ENCODE results near the gene CRACR2B. TPM values are rescaled to one million over a fixed set of nuclear protein-coding genes. Genes with fewer than 3 reads are reported as not detected.

Gene CRACR2B
- total and polyA plus RNA-seq, 3 experiments from 2014 or later: 2.4 to 3.6 TPM; not detected in 1

DNA sequence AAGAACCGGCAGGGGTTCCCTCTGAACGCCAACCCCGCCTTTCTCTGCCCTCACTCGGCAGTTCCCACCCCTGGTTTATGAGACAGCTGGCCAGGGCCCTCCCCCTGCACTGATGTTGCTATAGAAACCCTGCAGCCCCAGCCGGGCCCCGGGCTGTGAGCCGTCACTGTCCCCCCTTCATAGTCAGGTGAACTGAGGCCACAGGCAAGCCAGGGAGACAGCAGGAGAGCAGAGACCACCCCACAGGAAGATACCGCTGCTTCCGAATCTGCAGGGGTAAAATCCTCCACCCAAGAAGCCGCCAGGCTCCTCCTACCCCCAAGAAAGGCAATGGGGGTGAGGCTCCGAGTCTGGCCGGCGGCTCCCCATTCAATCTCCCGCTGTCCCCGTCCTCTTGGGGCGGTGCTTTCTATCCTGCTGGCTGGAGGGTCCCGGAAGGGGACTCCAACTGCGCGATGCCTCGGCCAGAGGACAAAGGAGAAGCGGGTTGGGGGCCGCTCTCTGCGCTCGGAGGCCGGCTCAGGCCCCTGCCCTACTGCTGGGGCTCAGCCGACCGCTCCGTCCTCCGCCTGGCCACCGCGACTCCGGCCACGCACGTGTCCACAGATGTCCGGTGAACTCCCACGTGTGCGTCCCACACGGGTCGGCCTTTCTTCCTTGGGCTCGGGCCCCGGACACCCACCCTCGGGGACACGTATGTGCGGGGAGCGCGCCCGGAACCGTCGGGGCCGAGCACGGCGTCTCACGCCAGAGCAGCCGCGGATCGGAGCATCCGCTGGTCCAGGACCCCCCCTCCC, 30.2 kb upstream of the CRACR2B start:
- Histone ChIP-seq H3K27me3 (ENCODE audit: insufficient read depth, low read length, poor library complexity, severe bottlenecking) (no peaks in the 10 kb centered on the region), H3K36me3 (ENCODE audit: insufficient read depth, low read length) (peaks cover 4% of the 10 kb centered on the region), H3K4me1 (ENCODE audit: insufficient read depth, low read length) (peaks cover 25% of the 10 kb centered on the region), H3K9me3 (ENCODE audit: low read length) (no peaks in the 10 kb centered on the region), H3K4me3 (ENCODE audit: low read length) (peak overlapping the region; percentile 92), H3K27ac (ENCODE audit: low read depth, low read length) (peak overlapping the region; percentile 86)
- DNase-seq: peak; percentile 77 to 93 (median 81)
- no peaks in the 10 kb centered on the region for H3K27me3 Mint-ChIP-seq
- CTCF ChIA-PET: interaction anchor here (1.3 kb wide), 1 partner anchor 71 kb away, joined by 3 read pairs; no protein-coding TSS in a partner anchor
- POLR2A ChIA-PET: interaction anchor here (0.6 to 2.5 kb wide), 5 partner anchors 11 to 284 kb away, joined by 3 to 8 read pairs (median 6); partner anchors contain the start of genes PNPLA2, RPLP2 and TALDO1
- H3K4me3 Mint-ChIP-seq: peak overlapping the region; percentile 91 to 94 (median 92)
- H3K27ac Mint-ChIP-seq: peak overlapping the region; percentile 87 to 98 (median 95)
- H3K9me3 Mint-ChIP-seq: no peaks in the 10 kb centered on the region
- H3K36me3 Mint-ChIP-seq: peaks cover 0 to 14% (median 0%) of the 10 kb centered on the region in 3 donors
- H3K4me1 Mint-ChIP-seq: peaks cover 12 to 26% (median 14%) of the 10 kb centered on the region in 3 donors

DNA sequence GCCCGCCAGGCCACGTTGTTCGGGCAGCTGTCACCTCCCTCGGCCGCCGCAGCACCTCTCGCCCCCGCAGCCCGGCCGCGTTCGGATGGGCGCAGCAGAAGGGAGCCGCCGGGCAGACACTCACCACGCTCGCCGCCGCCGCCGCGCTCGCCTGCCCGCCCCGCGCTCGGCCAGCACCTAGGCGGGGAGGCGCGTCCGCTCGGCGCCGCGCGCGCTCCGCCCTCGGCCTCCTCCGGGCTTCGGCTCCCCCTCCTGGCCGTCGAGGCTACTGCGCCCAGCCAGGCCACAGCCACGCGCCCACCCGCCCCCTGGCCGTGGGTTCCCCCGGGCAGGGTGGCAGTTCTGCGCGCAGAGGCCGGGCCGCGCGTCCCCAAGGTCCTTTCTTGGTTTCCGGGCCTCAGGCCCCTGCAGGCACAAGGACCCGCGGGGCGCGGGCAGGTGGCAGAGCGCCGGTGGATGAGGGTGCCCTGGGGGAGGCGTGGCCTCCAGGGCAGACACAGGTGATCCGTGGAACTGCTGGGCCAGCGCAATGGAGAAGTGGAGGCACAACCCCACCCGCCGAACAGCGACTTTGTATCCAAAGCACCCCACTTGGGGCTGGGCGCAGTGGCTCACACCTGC, 29.5 kb upstream of the CRACR2B start, which contains the start of gene SLC25A22:
Gene SLC25A22 (minus strand): TSS at position 189 of the 621 bp plus-strand sequence. CDS start 3,275 bp downstream, outside the sequence.
- H3K4me3 Mint-ChIP-seq: peak within 1 kb of the TSS; percentile 91 to 94 (median 92)
- no peaks in the 10 kb centered on the region for H3K9me3 ChIP-seq (ENCODE audit: low read length)
- H3K27me3 Mint-ChIP-seq: no peaks in the 10 kb centered on the region
- peak; percentile 76 to 88 (median 82) for DNase-seq
- H3K27me3 ChIP-seq (ENCODE audit: insufficient read depth, low read length, poor library complexity, severe bottlenecking): no peaks in the 10 kb centered on the region
- peaks cover 25% of the 10 kb centered on the region for H3K4me1 ChIP-seq (ENCODE audit: insufficient read depth, low read length)
- H3K27ac Mint-ChIP-seq: peak within 1 kb of the TSS; percentile 87 to 98 (median 95)
- no peaks in the 10 kb centered on the region for H3K9me3 Mint-ChIP-seq
- peak within 1 kb of the TSS; percentile 92 for H3K4me3 ChIP-seq (ENCODE audit: low read length)
- peaks cover 4% of the 10 kb centered on the region for H3K36me3 ChIP-seq (ENCODE audit: insufficient read depth, low read length)
- H3K36me3 Mint-ChIP-seq: peaks cover 0 to 13% (median 0%) of the 10 kb centered on the region in 3 donors
- ChIA-PET CTCF (interaction anchor here (0.7 to 1.3 kb wide), 4 partner anchors 21 to 102 kb away, joined by 3 to 4 read pairs (median 4); partner anchors contain the start of genes PNPLA2 and TMEM80), POLR2A (interaction anchor here (0.7 to 1.5 kb wide), 3 partner anchors 21 to 218 kb away, joined by 3 to 6 read pairs (median 4); partner anchors contain the start of genes PNPLA2 and TALDO1)
- H3K4me1 Mint-ChIP-seq: peaks cover 12 to 26% (median 14%) of the 10 kb centered on the region in 3 donors
- H3K27ac ChIP-seq (ENCODE audit: low read depth, low read length): peak within 1 kb of the TSS; percentile 86

DNA sequence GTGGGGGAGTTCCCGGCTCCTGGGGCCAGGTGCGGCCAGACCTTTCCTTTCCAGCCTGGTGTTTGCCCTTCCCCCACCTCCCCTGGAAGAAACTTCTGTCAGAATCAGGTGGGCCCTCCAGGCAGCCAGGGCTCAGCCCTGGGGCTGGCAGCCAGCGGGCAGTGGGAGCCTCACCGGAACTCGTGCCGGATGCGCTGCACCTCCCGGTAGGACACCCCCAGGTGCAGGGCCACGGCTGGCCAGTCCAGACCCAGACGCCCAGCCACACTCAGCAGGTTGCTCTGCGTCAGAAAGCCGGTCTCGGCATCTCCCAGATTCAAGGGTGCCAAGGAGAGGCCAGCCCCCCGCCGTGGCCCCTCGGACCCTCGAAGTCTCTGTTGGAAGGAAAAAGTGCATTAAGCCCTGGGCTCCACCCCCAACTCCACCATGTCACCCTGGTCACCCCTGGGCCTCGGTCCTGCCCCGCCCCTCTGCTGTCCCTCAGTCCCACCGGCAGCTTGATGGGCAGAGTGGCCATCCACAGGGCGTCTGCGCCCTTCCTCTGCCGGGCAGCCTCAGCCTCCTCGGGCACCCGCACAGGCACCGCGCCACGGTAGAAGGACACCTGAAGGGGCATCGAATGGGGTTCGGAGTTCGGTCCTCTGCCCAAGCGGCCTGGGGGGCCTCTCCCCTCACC, 27.9 kb upstream of the CRACR2B start:
- Histone ChIP-seq H3K4me1 (ENCODE audit: insufficient read depth, low read length) (peaks cover 34% of the 10 kb centered on the region), H3K27ac (ENCODE audit: low read depth, low read length) (no peak overlapping the region), H3K9me3 (ENCODE audit: low read length) (no peaks in the 10 kb centered on the region), H3K4me3 (ENCODE audit: low read length) (no peak overlapping the region), H3K27me3 (ENCODE audit: insufficient read depth, low read length, poor library complexity, severe bottlenecking) (no peaks in the 10 kb centered on the region), H3K36me3 (ENCODE audit: insufficient read depth, low read length) (no peaks in the 10 kb centered on the region)
- Mint-ChIP-seq H3K27me3 (no peaks in the 10 kb centered on the region), H3K36me3 (peaks cover 0 to 4% (median 0%) of the 10 kb centered on the region in 3 donors), H3K4me3 (peak overlapping the region in 2 of 7 donors; percentile 66 to 74), H3K27ac (peak overlapping the region in 1 of 8 donors; percentile 56), H3K4me1 (peaks cover 12 to 28% (median 14%) of the 10 kb centered on the region in 3 donors), H3K9me3 (no peaks in the 10 kb centered on the region)
- no peak for DNase-seq
- ChIA-PET POLR2A (interaction anchor here (1.3 kb wide), 2 partner anchors 19 kb away, joined by 3 to 6 read pairs; partner anchors contain the start of gene PNPLA2), CTCF (interaction anchor here (1.2 to 1.3 kb wide), 2 partner anchors 19 to 24 kb away, joined by 3 to 4 read pairs; partner anchors contain the start of gene PNPLA2)

DNA sequence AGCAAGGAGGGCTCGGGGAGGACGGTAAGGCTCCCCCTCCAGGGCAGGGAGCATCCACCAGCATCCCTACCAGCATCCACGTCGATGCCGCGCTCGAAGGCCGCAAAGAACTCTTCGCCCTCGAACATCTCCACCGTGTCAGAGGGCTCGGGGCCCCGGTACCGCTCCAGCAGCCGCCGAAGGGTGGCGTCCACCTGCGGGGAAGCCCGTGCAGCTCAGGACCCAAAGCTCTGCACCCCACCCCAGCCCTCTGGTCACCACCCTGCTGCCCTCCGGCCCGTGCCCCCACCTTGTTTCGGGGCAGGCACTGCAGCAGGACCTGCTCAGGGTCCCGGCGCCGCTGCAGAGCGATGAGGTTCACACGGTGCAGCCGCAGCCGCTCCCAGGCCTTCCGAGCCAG, 27.2 kb upstream of the CRACR2B start:
- peaks cover 0 to 4% (median 0%) of the 10 kb centered on the region in 3 donors for H3K36me3 Mint-ChIP-seq
- H3K27me3 Mint-ChIP-seq: no peaks in the 10 kb centered on the region
- no peak for DNase-seq
- POLR2A ChIA-PET: interaction anchor here (1.3 kb wide), 1 partner anchor 18 kb away, joined by 3 read pairs; the partner anchor contains the start of gene PNPLA2
- H3K4me1 Mint-ChIP-seq: peaks cover 13 to 30% (median 14%) of the 10 kb centered on the region in 3 donors
- H3K9me3 Mint-ChIP-seq: no peaks in the 10 kb centered on the region
- H3K36me3 ChIP-seq (ENCODE audit: insufficient read depth, low read length): no peaks in the 10 kb centered on the region
- peak overlapping the region in 1 of 8 donors; percentile 56 for H3K27ac Mint-ChIP-seq
- H3K27ac ChIP-seq (ENCODE audit: low read depth, low read length): no peak overlapping the region
- peaks cover 27% of the 10 kb centered on the region for H3K4me1 ChIP-seq (ENCODE audit: insufficient read depth, low read length)
- no peak overlapping the region for H3K4me3 ChIP-seq (ENCODE audit: low read length)
- no peaks in the 10 kb centered on the region for H3K9me3 ChIP-seq (ENCODE audit: low read length)
- H3K4me3 Mint-ChIP-seq: peak overlapping the region in 1 of 7 donors; percentile 74
- CTCF ChIA-PET: interaction anchor here (1.3 to 1.4 kb wide), 2 partner anchors 19 to 53 kb away, joined by 4 read pairs; partner anchors contain the start of genes PNPLA2 and TALDO1
- H3K27me3 ChIP-seq (ENCODE audit: insufficient read depth, low read length, poor library complexity, severe bottlenecking): no peaks in the 10 kb centered on the region

DNA sequence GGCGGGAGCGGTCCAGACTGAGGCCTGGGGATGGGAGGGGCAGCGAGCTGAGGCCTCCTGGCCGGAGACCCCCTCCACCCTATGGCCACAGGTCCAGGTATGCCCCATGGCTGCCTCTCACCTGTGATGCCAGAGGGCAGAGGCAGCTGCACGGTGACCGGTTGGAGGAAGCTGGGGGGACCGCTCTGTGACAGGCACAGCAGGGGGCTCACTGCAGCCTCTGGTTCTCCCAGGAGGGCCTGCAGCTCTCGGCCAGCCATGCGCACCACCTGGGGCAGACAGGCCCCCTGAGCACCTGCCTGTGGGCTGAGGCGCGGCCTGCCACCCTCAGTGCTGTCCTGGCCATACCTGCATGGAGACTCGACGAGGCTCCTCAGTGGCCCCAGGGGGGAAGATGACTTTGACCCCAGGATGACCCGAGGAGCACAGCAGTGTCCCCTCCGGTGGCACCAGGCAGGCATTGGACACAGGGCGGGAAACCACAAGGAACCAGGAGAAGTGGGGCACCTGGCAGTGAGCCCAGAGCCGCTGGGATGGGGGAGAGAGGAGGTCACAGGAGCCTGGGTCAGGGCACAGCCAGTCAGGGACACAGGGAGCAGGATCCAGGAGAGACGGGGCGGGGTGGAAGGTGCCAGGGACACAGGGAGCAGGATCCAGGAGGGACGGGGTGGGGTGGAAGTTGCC, 26.5 kb upstream of the CRACR2B start:
- H3K4me3 ChIP-seq (ENCODE audit: low read length): no peak overlapping the region

DNA sequence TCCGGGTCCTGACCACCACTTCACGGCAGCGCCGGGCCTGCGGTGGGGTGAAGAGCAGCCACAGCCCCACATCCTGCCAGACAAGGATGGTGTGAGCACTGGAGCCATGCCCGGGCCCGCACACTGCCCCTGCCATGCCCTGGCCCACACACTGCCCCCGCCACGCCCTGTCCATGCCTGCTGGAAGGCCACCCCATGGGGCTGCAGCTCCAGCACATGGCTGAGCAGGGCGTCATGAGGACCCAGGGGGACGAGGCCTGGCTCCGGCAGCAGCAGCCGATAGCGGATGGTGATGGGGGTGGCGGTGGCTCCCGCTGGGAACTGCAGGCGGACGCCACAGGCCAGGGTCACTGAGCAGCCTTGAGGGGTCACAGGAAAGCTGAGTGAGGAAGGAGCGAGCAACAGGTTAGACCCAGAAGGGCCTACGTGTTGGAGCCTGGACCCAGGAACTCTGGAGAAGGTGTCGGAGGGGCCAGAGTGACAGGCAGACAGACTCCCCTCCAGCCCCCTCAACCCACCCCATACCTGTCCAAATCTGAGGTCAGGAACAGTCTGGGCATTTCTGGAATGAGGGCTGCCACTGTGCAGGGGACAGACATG, 25.6 kb upstream of the CRACR2B start:
- no peaks in the 10 kb centered on the region for H3K36me3 ChIP-seq (ENCODE audit: insufficient read depth, low read length)
- H3K4me1 ChIP-seq (ENCODE audit: insufficient read depth, low read length): peaks cover 13% of the 10 kb centered on the region
- Mint-ChIP-seq H3K36me3 (peaks cover 0 to 2% (median 0%) of the 10 kb centered on the region in 3 donors), H3K9me3 (no peaks in the 10 kb centered on the region), H3K27ac (peak overlapping the region in 1 of 8 donors; percentile 60), H3K4me1 (peaks cover 2 to 18% (median 6%) of the 10 kb centered on the region in 3 donors), H3K4me3 (peak overlapping the region in 2 of 7 donors; percentile 19 to 68), H3K27me3 (no peaks in the 10 kb centered on the region)
- H3K27me3 ChIP-seq (ENCODE audit: insufficient read depth, low read length, poor library complexity, severe bottlenecking): no peaks in the 10 kb centered on the region
- no peaks in the 10 kb centered on the region for H3K9me3 ChIP-seq (ENCODE audit: low read length)
- H3K27ac ChIP-seq (ENCODE audit: low read depth, low read length): no peak overlapping the region
- ChIA-PET POLR2A (no interaction called here), CTCF (interaction anchor here (1.3 kb wide), 1 partner anchor 54 kb away, joined by 4 read pairs; the partner anchor contains the start of gene TALDO1)
- no peak overlapping the region for H3K4me3 ChIP-seq (ENCODE audit: low read length)
- DNase-seq: no peak

More for the DNA sequence above, 26.5 kb upstream of the CRACR2B start:
- Mint-ChIP-seq H3K4me1 (peaks cover 9 to 27% (median 11%) of the 10 kb centered on the region in 3 donors), H3K27me3 (no peaks in the 10 kb centered on the region), H3K9me3 (no peaks in the 10 kb centered on the region), H3K27ac (peak overlapping the region in 1 of 8 donors; percentile 23), H3K4me3 (peak overlapping the region in 2 of 7 donors; percentile 11 to 68), H3K36me3 (peaks cover 0 to 2% (median 0%) of the 10 kb centered on the region in 3 donors)
- Histone ChIP-seq H3K27ac (ENCODE audit: low read depth, low read length) (no peak overlapping the region), H3K36me3 (ENCODE audit: insufficient read depth, low read length) (no peaks in the 10 kb centered on the region), H3K9me3 (ENCODE audit: low read length) (no peaks in the 10 kb centered on the region), H3K27me3 (ENCODE audit: insufficient read depth, low read length, poor library complexity, severe bottlenecking) (no peaks in the 10 kb centered on the region), H3K4me1 (ENCODE audit: insufficient read depth, low read length) (peaks cover 22% of the 10 kb centered on the region)
- POLR2A ChIA-PET: interaction anchor here (1.3 kb wide), 1 partner anchor 18 kb away, joined by 3 read pairs; the partner anchor contains the start of gene PNPLA2
- CTCF ChIA-PET: interaction anchor here (0.7 to 1.4 kb wide), 3 partner anchors 18 to 54 kb away, joined by 3 to 4 read pairs (median 4); partner anchors contain the start of genes PNPLA2 and TALDO1
- no peak for DNase-seq
